Trophoblast cell (in vitro differentiated cells and primary cell): ENCODE data around the gene GALNTL6.

ENCODE experiments used
- DNase-seq, 2 donors: peaks; one replicate each; pipeline ENCODE4 v3.0.0-alpha.2; 2016
- H2AFZ ChIP-seq: 2 replicates; pipeline ENCODE4 v1.6.1; 2013; ENCODE audit warnings: low read length, moderate library complexity, mild to moderate bottlenecking; ENCODE audit not compliant: insufficient read depth, poor library complexity
- H2AK5ac ChIP-seq: 2 replicates; pipeline ENCODE4 v1.6.1; 2013; ENCODE audit warnings: mild to moderate bottlenecking, low read length
- H2BK120ac ChIP-seq: 2 replicates; pipeline ENCODE4 v1.6.1; 2013; ENCODE audit warnings: low read length, mild to moderate bottlenecking, moderate library complexity; ENCODE audit not compliant: insufficient read depth, poor library complexity
- H2BK12ac ChIP-seq: 2 replicates; pipeline ENCODE4 v1.6.1; 2013; ENCODE audit warnings: mild to moderate bottlenecking, low read length, moderate library complexity
- H2BK5ac ChIP-seq: 2 replicates; pipeline ENCODE4 v1.6.1; 2013; ENCODE audit warnings: low read length, low read depth, moderate library complexity, mild to moderate bottlenecking; ENCODE audit not compliant: poor library complexity
- H3K14ac ChIP-seq: 2 replicates; pipeline ENCODE4 v1.6.1; 2013; ENCODE audit warnings: mild to moderate bottlenecking, low read length
- H3K18ac ChIP-seq: 2 replicates; pipeline ENCODE4 v1.6.1; 2013; ENCODE audit warnings: mild to moderate bottlenecking, low read length
- H3K23ac ChIP-seq: 2 replicates; pipeline ENCODE4 v1.6.1; 2013; ENCODE audit warnings: low read length
- H3K27ac ChIP-seq: 2 replicates; pipeline ENCODE4 v1.5.1; 2013; ENCODE audit warnings: low read depth, mild to moderate bottlenecking, inconsistent platforms, low read length, moderate library complexity
- H3K27me3 ChIP-seq: 2 replicates; pipeline ENCODE4 v1.6.1; 2013; ENCODE audit warnings: inconsistent platforms, mild to moderate bottlenecking, low read length, moderate library complexity; ENCODE audit not compliant: insufficient read depth
- H3K36me3 ChIP-seq, 2 experiments: 1 replicate in 1 of 2; 2 replicates in 1 of 2; pipeline ENCODE4 v1.6.1; 2013; ENCODE audit warnings: low read length in 2 of 2, mild to moderate bottlenecking in 2 of 2, moderate library complexity in 1 of 2; ENCODE audit not compliant: insufficient read depth in 2 of 2, control insufficient read depth in 1 of 2
- H3K4ac ChIP-seq: 2 replicates; pipeline ENCODE4 v1.6.1; 2013; ENCODE audit warnings: low read depth, mild to moderate bottlenecking, low read length, moderate library complexity
- H3K4me1 ChIP-seq, 2 experiments: 1 replicate in 1 of 2; 2 replicates in 1 of 2; pipeline ENCODE4 v1.6.1; 2013; ENCODE audit warnings: low read length in 2 of 2, mild to moderate bottlenecking in 2 of 2, moderate library complexity in 1 of 2; ENCODE audit not compliant: insufficient read depth in 2 of 2, control insufficient read depth in 1 of 2
- H3K4me2 ChIP-seq: 2 replicates; pipeline ENCODE4 v1.6.1; 2013; ENCODE audit warnings: inconsistent platforms, mild to moderate bottlenecking, low read length, moderate library complexity
- H3K4me3 ChIP-seq: 2 replicates; pipeline ENCODE4 v1.5.1; 2013; ENCODE audit warnings: mild to moderate bottlenecking, low read depth, low read length, inconsistent platforms
- H3K79me1 ChIP-seq: one replicate; pipeline ENCODE4 v1.6.1; 2013; ENCODE audit warnings: low read length
- H3K79me2 ChIP-seq: 2 replicates; pipeline ENCODE4 v1.6.1; 2013; ENCODE audit warnings: low read length, mild to moderate bottlenecking; ENCODE audit not compliant: control insufficient read depth, insufficient read depth, poor library complexity
- H3K9ac ChIP-seq: 2 replicates; pipeline ENCODE4 v1.6.1; 2013; ENCODE audit warnings: mild to moderate bottlenecking, low read length
- H3K9me3 ChIP-seq: 2 replicates; pipeline ENCODE4 v1.6.1; 2013; ENCODE audit warnings: low read depth, mild to moderate bottlenecking, control low read depth, inconsistent platforms, low read length; ENCODE audit not compliant: insufficient read depth
- H4K12ac ChIP-seq: 2 replicates; pipeline ENCODE4 v1.6.1; 2013; ENCODE audit warnings: low read depth, mild to moderate bottlenecking, low read length, moderate library complexity
- H4K8ac ChIP-seq: 2 replicates; pipeline ENCODE4 v1.6.1; 2013; ENCODE audit warnings: low read depth, mild to moderate bottlenecking, low read length, moderate library complexity
- H4K91ac ChIP-seq: one replicate; pipeline ENCODE4 v1.6.1; 2013; ENCODE audit warnings: low read depth, mild to moderate bottlenecking, low read length, moderate library complexity
- WGBS: extraction: QIAGEN DNeasy Blood & Tissue Kit; methylation state at CpG from one replicate; pipeline ENCODE4 v1.1.7; 2013; ENCODE audit warnings: missing lambda C conversion rate; ENCODE audit not compliant: insufficient read length, insufficient coverage; ENCODE audit errors: extremely low coverage; 5-methylcytosine and 5-hydroxymethylcytosine counted together

Gene GALNTL6

DNA sequence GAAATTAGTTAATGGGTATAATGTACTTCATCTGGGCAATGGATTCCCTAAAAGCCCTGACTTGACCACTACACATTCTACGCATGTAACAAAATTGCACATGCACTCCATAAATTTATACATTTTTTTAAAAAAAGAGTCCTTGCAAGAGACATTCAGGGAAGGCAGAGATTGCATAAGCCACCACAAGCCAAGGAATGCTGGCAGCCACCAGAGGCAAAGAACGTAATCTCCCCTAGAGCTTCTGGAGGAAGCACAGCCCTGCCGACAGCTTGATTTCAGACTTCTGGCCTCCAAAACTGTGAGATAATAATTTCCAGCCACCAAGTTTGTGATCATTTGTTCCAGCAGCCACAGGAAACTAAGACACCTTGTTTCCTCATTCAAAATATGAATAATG is 1169.8 kb downstream of the GALNTL6 start:
- H3K14ac ChIP-seq, result no peak overlapping the region
- H3K79me2 ChIP-seq, result no peaks in the 10 kb centered on the region
- H3K79me1 ChIP-seq, result no peaks in the 10 kb centered on the region
- H3K9me3 ChIP-seq, result no peaks in the 10 kb centered on the region
- no peak overlapping the region for H4K12ac ChIP-seq
- H3K4me3 ChIP-seq, result no peak overlapping the region
- H3K4me2 ChIP-seq, result no peak overlapping the region
- H2AK5ac ChIP-seq, result no peak overlapping the region
- no peak overlapping the region for H2BK12ac ChIP-seq
- H2BK5ac ChIP-seq, result no peak overlapping the region
- no peaks in the 10 kb centered on the region for H3K27me3 ChIP-seq
- H3K36me3 ChIP-seq, result no peaks in the 10 kb centered on the region
- H3K4me1 ChIP-seq, result no peaks in the 10 kb centered on the region
- no peak overlapping the region for H4K8ac ChIP-seq
- DNase-seq, result peak; percentile 88 to 96
- H3K27ac ChIP-seq, result no peak overlapping the region
- no peak overlapping the region for H2AFZ ChIP-seq
- H3K9ac ChIP-seq, result no peak overlapping the region
- WGBS, result no CpG with 5 or more reads among the region's 3 CpGs
- no peak overlapping the region for H4K91ac ChIP-seq
- H3K18ac ChIP-seq, result no peak overlapping the region
- H3K4ac ChIP-seq, result no peak overlapping the region
- no peak overlapping the region for H3K23ac ChIP-seq
- H2BK120ac ChIP-seq, result no peak overlapping the region

DNA sequence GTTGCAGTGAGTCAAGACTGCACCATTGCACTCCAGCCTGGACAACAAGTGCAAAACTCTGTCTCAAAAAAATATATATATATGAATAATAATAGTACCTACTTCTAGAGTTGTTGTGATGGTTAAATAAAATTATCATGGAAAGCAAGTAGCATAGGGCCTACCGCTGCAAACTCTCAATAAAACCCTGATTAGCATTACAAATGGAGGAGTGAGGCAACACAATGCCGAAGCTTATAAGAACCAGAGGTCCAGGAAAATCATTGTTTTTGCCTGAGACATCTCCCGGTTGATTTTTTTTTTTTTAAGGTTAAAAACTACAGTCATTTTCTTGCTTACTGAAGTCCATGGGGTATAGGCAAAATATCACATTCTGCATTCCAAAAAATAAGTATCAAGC is 1170.4 kb downstream of the GALNTL6 start:
- Histone ChIP-seq H3K18ac (no peak overlapping the region), H3K4me1 (no peaks in the 10 kb centered on the region), H3K14ac (no peak overlapping the region), H3K79me2 (no peaks in the 10 kb centered on the region), H3K79me1 (no peaks in the 10 kb centered on the region), H4K12ac (no peak overlapping the region), H3K23ac (no peak overlapping the region), H3K4me3 (no peak overlapping the region), H2AK5ac (no peak overlapping the region), H4K91ac (no peak overlapping the region), H3K4me2 (no peak overlapping the region), H2BK5ac (no peak overlapping the region), H3K9me3 (no peaks in the 10 kb centered on the region), H3K9ac (no peak overlapping the region), H3K27ac (no peak overlapping the region), H2BK120ac (no peak overlapping the region), H3K36me3 (peaks cover 0 to 2% of the 10 kb centered on the region in 2 experiments), H3K4ac (no peak overlapping the region), H3K27me3 (no peaks in the 10 kb centered on the region), H2AFZ (no peak overlapping the region), H4K8ac (no peak overlapping the region), H2BK12ac (no peak overlapping the region)
- WGBS, result no CpG with 5 or more reads among the region's 3 CpGs
- no peak for DNase-seq

DNA sequence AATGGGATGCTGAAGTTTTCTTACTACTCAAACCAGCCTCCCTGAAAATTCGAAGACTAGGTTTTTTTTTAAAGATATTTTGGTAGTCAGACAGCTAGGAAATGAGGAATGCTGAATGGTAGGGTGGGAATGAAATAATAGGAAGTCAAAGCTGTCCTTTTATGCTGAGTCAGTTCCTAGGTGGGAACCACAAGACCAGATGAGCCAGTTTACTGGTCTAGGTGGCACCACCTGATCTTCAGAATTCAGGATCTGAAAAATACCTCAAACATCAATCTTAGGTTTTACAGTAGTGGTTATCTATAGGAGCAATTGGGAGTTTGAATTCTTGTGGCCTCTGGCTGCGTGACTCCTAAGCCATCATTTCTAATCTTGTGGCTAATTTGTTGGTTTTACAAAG is 1172.3 kb downstream of the GALNTL6 start:
- H2BK12ac ChIP-seq, result no peak overlapping the region
- H3K79me1 ChIP-seq, result no peaks in the 10 kb centered on the region
- no peak overlapping the region for H3K4me2 ChIP-seq
- no peak overlapping the region for H3K9ac ChIP-seq
- peak in 1 of 2 donors; percentile 9 for DNase-seq
- peaks cover 0 to 2% of the 10 kb centered on the region in 2 experiments for H3K36me3 ChIP-seq
- H3K14ac ChIP-seq, result no peak overlapping the region
- no peak overlapping the region for H2AFZ ChIP-seq
- no peak overlapping the region for H3K23ac ChIP-seq
- H2AK5ac ChIP-seq, result no peak overlapping the region
- no peak overlapping the region for H2BK120ac ChIP-seq
- H4K8ac ChIP-seq, result no peak overlapping the region
- H2BK5ac ChIP-seq, result no peak overlapping the region
- WGBS, result no CpG with 5 or more reads among the region's 2 CpGs
- peaks cover 3% of the 10 kb centered on the region for H3K9me3 ChIP-seq
- no peak overlapping the region for H3K4ac ChIP-seq
- H3K4me3 ChIP-seq, result no peak overlapping the region
- no peaks in the 10 kb centered on the region for H3K27me3 ChIP-seq
- H3K4me1 ChIP-seq, result no peaks in the 10 kb centered on the region
- H3K27ac ChIP-seq, result no peak overlapping the region
- H3K18ac ChIP-seq, result no peak overlapping the region
- no peak overlapping the region for H4K91ac ChIP-seq
- no peak overlapping the region for H4K12ac ChIP-seq
- H3K79me2 ChIP-seq, result no peaks in the 10 kb centered on the region

- H4K91ac ChIP-seq, result no peak overlapping the region
- H4K8ac ChIP-seq, result no peak overlapping the region
- no peak overlapping the region for H2BK12ac ChIP-seq
- H3K23ac ChIP-seq, result no peak overlapping the region
- no peak overlapping the region for H3K4me3 ChIP-seq
- no peak overlapping the region for H2AFZ ChIP-seq
- H3K4me1 ChIP-seq, result no peaks in the 10 kb centered on the region
- peaks cover 3% of the 10 kb centered on the region for H3K9me3 ChIP-seq
- no peak overlapping the region for H2BK5ac ChIP-seq
- H3K4me2 ChIP-seq, result no peak overlapping the region
- no peak overlapping the region for H3K4ac ChIP-seq
- no CpG with 5 or more reads among the region's 1 CpG for WGBS
- H3K14ac ChIP-seq, result no peak overlapping the region
- no peak for DNase-seq
- no peaks in the 10 kb centered on the region for H3K79me1 ChIP-seq
- no peaks in the 10 kb centered on the region for H3K27me3 ChIP-seq
- no peak overlapping the region for H2AK5ac ChIP-seq
- no peak overlapping the region for H2BK120ac ChIP-seq
- H3K79me2 ChIP-seq, result no peaks in the 10 kb centered on the region
- H3K9ac ChIP-seq, result no peak overlapping the region
- no peak overlapping the region for H4K12ac ChIP-seq
- H3K36me3 ChIP-seq, result peaks cover 0 to 2% of the 10 kb centered on the region in 2 experiments
- H3K27ac ChIP-seq, result no peak overlapping the region
- H3K18ac ChIP-seq, result no peak overlapping the region
Observed at GRCh38 chr4:172986114-172986513, 1172.9 kb downstream of the GALNTL6 start.
